GM23248 (cell line): ENCODE data around the gene AKAP6. TPM values are rescaled to one million over a fixed set of nuclear protein-coding genes. Genes with fewer than 3 reads are reported as not detected.

Experiments
- DNase-seq: peaks from one replicate; pipeline ENCODE4 v3.0.0-alpha.2; 2015
- H2AFZ ChIP-seq: fragments of 200-600 bp; sonication (generic); 2 replicates; pipeline ENCODE4 v1.6.1; 2016; ENCODE audit warnings: antibody characterized with exemption
- H3F3A ChIP-seq: fragments of 200-600 bp; sonication (generic); 2 replicates; pipeline ENCODE4 v1.6.1; 2016; ENCODE audit warnings: mild to moderate bottlenecking, antibody characterized with exemption, mixed run types; ENCODE audit not compliant: insufficient read depth
- H3K27ac ChIP-seq: fragments of 200-600 bp; sonication (generic); 2 replicates; pipeline ENCODE4 v1.5.1; 2016; ENCODE audit warnings: mild to moderate bottlenecking
- H3K27me3 ChIP-seq: fragments of 200-600 bp; sonication (generic); replicated peaks from 2 replicates; pipeline ENCODE4 v1.6.1; 2016; ENCODE audit warnings: mild to moderate bottlenecking; ENCODE audit not compliant: insufficient read depth
- H3K36me3 ChIP-seq: fragments of 200-600 bp; sonication (generic); 2 replicates; pipeline ENCODE4 v1.6.1; 2016; ENCODE audit warnings: low read depth, mild to moderate bottlenecking
- H3K4me1 ChIP-seq: fragments of 200-600 bp; sonication (generic); 2 replicates; pipeline ENCODE4 v1.6.1; 2016; ENCODE audit warnings: mild to moderate bottlenecking; ENCODE audit not compliant: insufficient read depth
- H3K4me2 ChIP-seq: fragments of 200-600 bp; sonication (generic); one replicate; pipeline ENCODE4 v1.6.1; 2016; ENCODE audit warnings: mild to moderate bottlenecking; ENCODE audit not compliant: unreplicated experiment
- H3K4me3 ChIP-seq: fragments of 200-600 bp; sonication (generic); 2 replicates; pipeline ENCODE4 v1.5.1; 2016; ENCODE audit warnings: mild to moderate bottlenecking
- H3K79me2 ChIP-seq: fragments of 200-600 bp; sonication (generic); 2 replicates; pipeline ENCODE4 v1.6.1; 2016; ENCODE audit warnings: mild to moderate bottlenecking; ENCODE audit not compliant: insufficient read depth
- H3K9ac ChIP-seq: fragments of 200-600 bp; sonication (generic); 2 replicates; pipeline ENCODE4 v1.6.1; 2016; ENCODE audit warnings: mild to moderate bottlenecking
- H3K9me2 ChIP-seq: fragments of 200-600 bp; sonication (generic); 2 replicates; pipeline ENCODE4 v1.6.1; 2016; ENCODE audit warnings: mixed run types, mild to moderate bottlenecking, moderate library complexity; ENCODE audit not compliant: insufficient read depth
- H3K9me3 ChIP-seq: fragments of 200-600 bp; sonication (generic); one replicate; pipeline ENCODE4 v1.6.1; 2017; ENCODE audit warnings: low read depth
- H4K20me1 ChIP-seq: fragments of 200-600 bp; sonication (generic); 2 replicates; pipeline ENCODE4 v1.6.0; 2016; ENCODE audit not compliant: insufficient read depth
- EZH2 ChIP-seq: fragments of 200-600 bp; sonication (generic); IDR thresholded peaks from 2 replicates; pipeline ENCODE4 v1.6.1; 2018; ENCODE audit warnings: antibody characterized with exemption, mild to moderate bottlenecking; ENCODE audit not compliant: insufficient read depth, poor library complexity, severe bottlenecking
- EZH2phosphoT487 ChIP-seq: fragments of 200-600 bp; sonication (generic); IDR thresholded peaks from 2 replicates; pipeline ENCODE4 v1.6.1; 2018; ENCODE audit warnings: antibody characterized with exemption, moderate library complexity, mild to moderate bottlenecking, low read depth; ENCODE audit not compliant: insufficient read depth
- WGBS, 2 experiments: methylation state at CpG; one replicate each; pipeline ENCODE4 v1.1.6; 2015 to 2017; ENCODE audit warnings: low lambda C conversion rate in 2 of 2, low coverage in 1 of 2; ENCODE audit errors: missing lambda C conversion rate in 2 of 2; 5-methylcytosine and 5-hydroxymethylcytosine counted together
- in situ Hi-C: fragments of 300-500 bp; cut with MboI; formaldehyde crosslinking; loops from 2 replicates; pipeline ENCODE4 v1.15.0; 2020
- polyA plus RNA-seq: library from polyadenylated mRNA; unstranded; fragments of >200 nt; fragmentation: Nextera tagmentation; extraction: Ambion mirVana; gene quantifications from 2 replicates; pipeline ENCODE4 v1.2.1, GENCODE V29; 2016
- total RNA-seq: library from RNA; depleted of rRNA; stranded (reverse); fragments of >200 nt; shearing (Covaris generic); gene quantifications from 2 replicates; pipeline ENCODE4 v1.2.3, GENCODE V29; 2014

AKAP6 gene
- total and polyA plus RNA-seq, 2 experiments from 2014 or later = 4.8 to 19.1 TPM

GRCh38 chr14:32525591-32525990 is 196.5 kb downstream of the AKAP6 start:
- Histone ChIP-seq H3K4me1 (peaks cover 5% of the 10 kb centered on the region; the same call in 1 of the 2 replicates), H4K20me1 (no peaks in the 10 kb centered on the region), H3F3A (no peaks in the 10 kb centered on the region), H3K4me2 (no peak overlapping the region), H3K9me3 (no peaks in the 10 kb centered on the region), H3K27me3 (no peaks in the 10 kb centered on the region), H3K9ac (no peak overlapping the region), H3K9me2 (no peaks in the 10 kb centered on the region), H2AFZ (no peak overlapping the region), H3K36me3 (no peaks in the 10 kb centered on the region), H3K79me2 (no peaks in the 10 kb centered on the region), H3K4me3 (no peak overlapping the region), H3K27ac (no peak overlapping the region)
- in situ Hi-C loops = no loop called here
- DNase-seq = no peak
- TF ChIP-seq EZH2phosphoT487 (no peak), EZH2 (no peak)
- WGBS, 2 experiments = 88 to 91% methylated on average over 2 of the region's 2 CpGs

- Histone ChIP-seq H3K4me3 (no peak overlapping the region), H3F3A (no peaks in the 10 kb centered on the region), H3K9ac (no peak overlapping the region), H3K36me3 (no peaks in the 10 kb centered on the region), H3K9me2 (no peaks in the 10 kb centered on the region; the same call in 1 of the 2 replicates), H2AFZ (no peak overlapping the region), H4K20me1 (no peaks in the 10 kb centered on the region), H3K4me2 (no peak overlapping the region), H3K4me1 (no peaks in the 10 kb centered on the region), H3K27me3 (no peaks in the 10 kb centered on the region), H3K9me3 (no peaks in the 10 kb centered on the region), H3K27ac (no peak overlapping the region), H3K79me2 (no peaks in the 10 kb centered on the region)
- no peak for TF ChIP-seq EZH2
- TF ChIP-seq EZH2phosphoT487 = no peak
- in situ Hi-C loops = no loop called here
- DNase-seq = no peak
- WGBS, 2 experiments = 5 to 9% methylated on average over 1 of the region's 1 CpG
Observed at GRCh38 chr14:32530800-32531199, 201.7 kb downstream of the AKAP6 start.

GRCh38 chr14:32531942-32532515 is 202.9 kb downstream of the AKAP6 start:
- Histone ChIP-seq H3K4me2 (no peak overlapping the region), H3K36me3 (no peaks in the 10 kb centered on the region), H3K9ac (no peak overlapping the region), H3K4me3 (no peak overlapping the region), H2AFZ (no peak overlapping the region), H3F3A (no peaks in the 10 kb centered on the region), H3K79me2 (no peaks in the 10 kb centered on the region), H3K27me3 (no peaks in the 10 kb centered on the region), H3K27ac (no peak overlapping the region), H3K9me2 (no peaks in the 10 kb centered on the region; the same call in 1 of the 2 replicates), H3K4me1 (no peaks in the 10 kb centered on the region), H3K9me3 (no peaks in the 10 kb centered on the region), H4K20me1 (no peaks in the 10 kb centered on the region)
- no peak for DNase-seq
- in situ Hi-C loops = no loop called here
- TF ChIP-seq EZH2 = no peak
- no peak for TF ChIP-seq EZH2phosphoT487
- 11 to 16% methylated on average over 2 of the region's 2 CpGs for WGBS, 2 experiments

- no peaks in the 10 kb centered on the region for H4K20me1 ChIP-seq
- H3F3A ChIP-seq = no peaks in the 10 kb centered on the region
- no peak overlapping the region for H3K4me2 ChIP-seq
- no peak overlapping the region for H2AFZ ChIP-seq
- H3K36me3 ChIP-seq = no peaks in the 10 kb centered on the region
- H3K4me1 ChIP-seq = no peaks in the 10 kb centered on the region
- 62% methylated on average over 3 of the region's 3 CpGs for WGBS, 2 experiments
- no peaks in the 10 kb centered on the region for H3K79me2 ChIP-seq
- no peaks in the 10 kb centered on the region for H3K27me3 ChIP-seq
- H3K4me3 ChIP-seq = no peak overlapping the region
- TF ChIP-seq EZH2 = no peak
- TF ChIP-seq EZH2phosphoT487 = no peak
- in situ Hi-C loops = no loop called here
- H3K9me3 ChIP-seq = no peaks in the 10 kb centered on the region
- no peak for DNase-seq
- no peak overlapping the region for H3K9ac ChIP-seq
- H3K27ac ChIP-seq = no peak overlapping the region
- H3K9me2 ChIP-seq = no peaks in the 10 kb centered on the region; the same call in 1 of the 2 replicates
Observed at GRCh38 chr14:32534145-32534544, 205.0 kb downstream of the AKAP6 start.
